Measurements from ENCODE around the gene FDXR. TPM values are rescaled to one million over a fixed set of nuclear protein-coding genes. Genes with fewer than 3 reads are reported as not detected.

Gene FDXR
- polyA plus RNA-seq, 2 of the 4 experiments (the other 2 are of a cell fraction): 32.5 to 43.3 TPM

DNA sequence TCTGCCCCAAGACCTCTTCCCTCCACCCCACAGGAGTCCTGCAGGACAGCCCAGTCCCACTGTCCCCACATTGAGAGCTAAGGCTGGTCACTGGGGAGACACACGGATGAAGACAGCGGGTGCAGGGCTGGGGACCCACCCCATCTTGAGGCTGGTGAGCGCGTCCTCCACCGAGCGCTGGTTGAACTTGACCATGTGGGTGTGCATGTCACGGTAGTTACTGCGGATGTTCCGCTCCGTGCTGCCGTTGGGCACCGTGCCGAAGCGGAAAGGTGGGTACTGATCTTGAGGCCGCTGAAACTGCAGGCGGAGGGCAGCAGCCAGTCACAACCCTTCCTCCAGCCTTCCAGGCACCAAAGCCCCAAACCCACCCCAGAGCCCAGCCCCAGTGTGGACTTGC, 26.2 kb downstream of the FDXR start:
- no peaks in the 10 kb centered on the region for H3K9me3 ChIP-seq
- POLR2A ChIA-PET: interaction anchor here (1.1 to 1.6 kb wide), 2 partner anchors 12 to 26 kb away, joined by 3 to 4 read pairs; partner anchors contain the start of gene FDXR
- no peak overlapping the region for H3K4me2 ChIP-seq
- no peak overlapping the region for H3K27ac ChIP-seq
- H3K4me1 ChIP-seq: peaks cover 4% of the 10 kb centered on the region; the same call in 1 of the 3 replicates
- ATAC-seq: no peak
- FAIRE-seq: no peak
- no peak for DNase-seq (ENCODE audit: low read depth in 1 of 2, low spot score in 1 of 2)
- 86% methylated on average over 16 of the region's 16 CpGs for WGBS (ENCODE audit: missing lambda C conversion rate)
- TF ChIP-seq, protein P1, sequence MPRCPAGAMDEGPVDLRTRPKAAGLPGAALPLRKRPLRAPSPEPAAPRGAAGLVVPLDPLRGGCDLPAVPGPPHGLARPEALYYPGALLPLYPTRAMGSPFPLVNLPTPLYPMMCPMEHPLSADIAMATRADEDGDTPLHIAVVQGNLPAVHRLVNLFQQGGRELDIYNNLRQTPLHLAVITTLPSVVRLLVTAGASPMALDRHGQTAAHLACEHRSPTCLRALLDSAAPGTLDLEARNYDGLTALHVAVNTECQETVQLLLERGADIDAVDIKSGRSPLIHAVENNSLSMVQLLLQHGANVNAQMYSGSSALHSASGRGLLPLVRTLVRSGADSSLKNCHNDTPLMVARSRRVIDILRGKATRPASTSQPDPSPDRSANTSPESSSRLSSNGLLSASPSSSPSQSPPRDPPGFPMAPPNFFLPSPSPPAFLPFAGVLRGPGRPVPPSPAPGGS (IDR thresholded peaks at IDR 0.05): no peak
- TF ChIP-seq, protein P2, sequence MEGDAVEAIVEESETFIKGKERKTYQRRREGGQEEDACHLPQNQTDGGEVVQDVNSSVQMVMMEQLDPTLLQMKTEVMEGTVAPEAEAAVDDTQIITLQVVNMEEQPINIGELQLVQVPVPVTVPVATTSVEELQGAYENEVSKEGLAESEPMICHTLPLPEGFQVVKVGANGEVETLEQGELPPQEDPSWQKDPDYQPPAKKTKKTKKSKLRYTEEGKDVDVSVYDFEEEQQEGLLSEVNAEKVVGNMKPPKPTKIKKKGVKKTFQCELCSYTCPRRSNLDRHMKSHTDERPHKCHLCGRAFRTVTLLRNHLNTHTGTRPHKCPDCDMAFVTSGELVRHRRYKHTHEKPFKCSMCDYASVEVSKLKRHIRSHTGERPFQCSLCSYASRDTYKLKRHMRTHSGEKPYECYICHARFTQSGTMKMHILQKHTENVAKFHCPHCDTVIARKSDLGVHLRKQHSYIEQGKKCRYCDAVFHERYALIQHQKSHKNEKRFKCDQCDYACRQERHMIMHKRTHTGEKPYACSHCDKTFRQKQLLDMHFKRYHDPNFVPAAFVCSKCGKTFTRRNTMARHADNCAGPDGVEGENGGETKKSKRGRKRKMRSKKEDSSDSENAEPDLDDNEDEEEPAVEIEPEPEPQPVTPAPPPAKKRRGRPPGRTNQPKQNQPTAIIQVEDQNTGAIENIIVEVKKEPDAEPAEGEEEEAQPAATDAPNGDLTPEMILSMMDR (IDR thresholded peaks at IDR 0.05): no peak
- TF ChIP-seq FOSB (CRISPR knock-in tag; IDR thresholded peaks at IDR 0.05) (no peak), CEBPB (IDR thresholded peaks at IDR 0.05) (no peak), SREBF2 (IDR thresholded peaks at IDR 0.05) (no peak), PHF8 (IDR thresholded peaks at IDR 0.05; ENCODE audit: borderline replicate concordance, low read depth) (no peak), GATA3 (IDR thresholded peaks at IDR 0.05; ENCODE audit: borderline replicate concordance) (no peak), ZFP36 (IDR thresholded peaks at IDR 0.05; ENCODE audit: borderline replicate concordance, partially characterized antibody) (no peak), FOXS1 (CRISPR knock-in tag; IDR thresholded peaks at IDR 0.05) (no peak), EHF (CRISPR knock-in tag; IDR thresholded peaks at IDR 0.05) (no peak), HOXB13 (CRISPR knock-in tag; IDR thresholded peaks at IDR 0.05; ENCODE audit: low read depth) (no peak), RARB (CRISPR knock-in tag; IDR thresholded peaks at IDR 0.05) (no peak)
- no peak overlapping the region for H3K4me3 ChIP-seq
- CTCF ChIA-PET: interaction anchor here (0.6 to 42.4 kb wide), 6 partner anchors 8 to 701 kb away, joined by 4 to 1302 read pairs (median 4); partner anchors contain the start of genes FDXR, GRIN2C, NAT9 and OTOP2

DNA sequence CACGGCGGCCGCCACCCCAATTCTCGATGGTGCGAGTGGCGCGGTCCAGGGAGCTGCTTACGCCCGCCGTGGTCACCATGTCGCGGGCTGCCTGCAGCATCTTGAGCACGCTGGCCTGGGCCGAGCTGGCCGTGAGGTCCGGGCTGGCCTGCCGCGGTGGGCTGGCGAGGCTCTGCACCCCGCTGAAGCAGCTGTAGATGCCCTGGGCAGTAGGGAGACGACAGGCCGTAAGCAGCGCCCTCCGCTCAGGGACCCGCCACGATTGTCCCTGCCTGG, 29.5 kb downstream of the FDXR start:
- ChIA-PET POLR2A (interaction anchor here (0.6 to 2.8 kb wide), 10 partner anchors 13 to 169 kb away, joined by 3 to 24 read pairs (median 4); partner anchors contain the start of genes FDXR, GRIN2C, MRPL58 and NAT9), CTCF (interaction anchor here (0.8 to 42.4 kb wide), 18 partner anchors 9 to 186 kb away, joined by 3 to 1302 read pairs (median 6); partner anchors contain the start of genes FDXR, GRIN2C, NAT9 and OTOP2)
- Histone ChIP-seq H3K9me3 (no peaks in the 10 kb centered on the region), H3K4me3 (peak overlapping the region; percentile 50), H3K27ac (peak overlapping the region; percentile 82 to 89; a peak in 5 of 6 replicates), H3K4me1 (peaks cover 4% of the 10 kb centered on the region; the same call in 1 of the 3 replicates), H3K4me2 (peak overlapping the region; percentile 81)
- FAIRE-seq (no peak), ATAC-seq (no peak), DNase-seq (ENCODE audit: low read depth in 1 of 2, low spot score in 1 of 2) (no peak)
- TF ChIP-seq NFE2L2 (conservative IDR thresholded peaks at IDR 0.05; ENCODE audit: low read length) (no peak), HOXB13 (CRISPR knock-in tag; IDR thresholded peaks at IDR 0.05; ENCODE audit: low read depth) (no peak), ZC3H11A (IDR thresholded peaks at IDR 0.05) (no peak), CEBPB (IDR thresholded peaks at IDR 0.05) (no peak), BHLHE40 (IDR thresholded peaks at IDR 0.05; ENCODE audit: low read depth, low read length) (no peak), MYC (IDR thresholded peaks at IDR 0.05; ENCODE audit: borderline replicate concordance, low read length) (no peak), POLR2A (IDR thresholded peaks at IDR 0.05; ENCODE audit: low read length) (no peak), ZSCAN20 (CRISPR knock-in tag; IDR thresholded peaks at IDR 0.05) (no peak)
- TF ChIP-seq, protein P3, sequence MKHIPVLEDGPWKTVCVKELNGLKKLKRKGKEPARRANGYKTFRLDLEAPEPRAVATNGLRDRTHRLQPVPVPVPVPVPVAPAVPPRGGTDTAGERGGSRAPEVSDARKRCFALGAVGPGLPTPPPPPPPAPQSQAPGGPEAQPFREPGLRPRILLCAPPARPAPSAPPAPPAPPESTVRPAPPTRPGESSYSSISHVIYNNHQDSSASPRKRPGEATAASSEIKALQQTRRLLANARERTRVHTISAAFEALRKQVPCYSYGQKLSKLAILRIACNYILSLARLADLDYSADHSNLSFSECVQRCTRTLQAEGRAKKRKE (CRISPR knock-in tag; IDR thresholded peaks at IDR 0.05; ENCODE audit: low read depth): no peak
- TF ChIP-seq, protein P4, sequence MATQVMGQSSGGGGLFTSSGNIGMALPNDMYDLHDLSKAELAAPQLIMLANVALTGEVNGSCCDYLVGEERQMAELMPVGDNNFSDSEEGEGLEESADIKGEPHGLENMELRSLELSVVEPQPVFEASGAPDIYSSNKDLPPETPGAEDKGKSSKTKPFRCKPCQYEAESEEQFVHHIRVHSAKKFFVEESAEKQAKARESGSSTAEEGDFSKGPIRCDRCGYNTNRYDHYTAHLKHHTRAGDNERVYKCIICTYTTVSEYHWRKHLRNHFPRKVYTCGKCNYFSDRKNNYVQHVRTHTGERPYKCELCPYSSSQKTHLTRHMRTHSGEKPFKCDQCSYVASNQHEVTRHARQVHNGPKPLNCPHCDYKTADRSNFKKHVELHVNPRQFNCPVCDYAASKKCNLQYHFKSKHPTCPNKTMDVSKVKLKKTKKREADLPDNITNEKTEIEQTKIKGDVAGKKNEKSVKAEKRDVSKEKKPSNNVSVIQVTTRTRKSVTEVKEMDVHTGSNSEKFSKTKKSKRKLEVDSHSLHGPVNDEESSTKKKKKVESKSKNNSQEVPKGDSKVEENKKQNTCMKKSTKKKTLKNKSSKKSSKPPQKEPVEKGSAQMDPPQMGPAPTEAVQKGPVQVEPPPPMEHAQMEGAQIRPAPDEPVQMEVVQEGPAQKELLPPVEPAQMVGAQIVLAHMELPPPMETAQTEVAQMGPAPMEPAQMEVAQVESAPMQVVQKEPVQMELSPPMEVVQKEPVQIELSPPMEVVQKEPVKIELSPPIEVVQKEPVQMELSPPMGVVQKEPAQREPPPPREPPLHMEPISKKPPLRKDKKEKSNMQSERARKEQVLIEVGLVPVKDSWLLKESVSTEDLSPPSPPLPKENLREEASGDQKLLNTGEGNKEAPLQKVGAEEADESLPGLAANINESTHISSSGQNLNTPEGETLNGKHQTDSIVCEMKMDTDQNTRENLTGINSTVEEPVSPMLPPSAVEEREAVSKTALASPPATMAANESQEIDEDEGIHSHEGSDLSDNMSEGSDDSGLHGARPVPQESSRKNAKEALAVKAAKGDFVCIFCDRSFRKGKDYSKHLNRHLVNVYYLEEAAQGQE (IDR thresholded peaks at IDR 0.05): no peak
- TF ChIP-seq, protein P5, sequence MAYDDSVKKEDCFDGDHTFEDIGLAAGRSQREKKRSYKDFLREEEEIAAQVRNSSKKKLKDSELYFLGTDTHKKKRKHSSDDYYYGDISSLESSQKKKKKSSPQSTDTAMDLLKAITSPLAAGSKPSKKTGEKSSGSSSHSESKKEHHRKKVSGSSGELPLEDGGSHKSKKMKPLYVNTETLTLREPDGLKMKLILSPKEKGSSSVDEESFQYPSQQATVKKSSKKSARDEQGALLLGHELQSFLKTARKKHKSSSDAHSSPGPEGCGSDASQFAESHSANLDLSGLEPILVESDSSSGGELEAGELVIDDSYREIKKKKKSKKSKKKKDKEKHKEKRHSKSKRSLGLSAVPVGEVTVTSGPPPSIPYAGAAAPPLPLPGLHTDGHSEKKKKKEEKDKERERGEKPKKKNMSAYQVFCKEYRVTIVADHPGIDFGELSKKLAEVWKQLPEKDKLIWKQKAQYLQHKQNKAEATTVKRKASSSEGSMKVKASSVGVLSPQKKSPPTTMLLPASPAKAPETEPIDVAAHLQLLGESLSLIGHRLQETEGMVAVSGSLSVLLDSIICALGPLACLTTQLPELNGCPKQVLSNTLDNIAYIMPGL (CRISPR knock-in tag; IDR thresholded peaks at IDR 0.05; ENCODE audit: borderline replicate concordance): no peak
- WGBS (ENCODE audit: missing lambda C conversion rate): 69% methylated on average over 11 of the region's 26 CpGs
